Thyroid gland (tissue), 4 donors: ENCODE measurements around the gene GRAMD1B.

Experiments used
- POLR2A ChIP-seq, 2 donors: fragments of 450-650 bp; IDR thresholded peaks; one replicate each; pipeline ENCODE4 v1.6.1; 2017; ENCODE audit warnings: antibody characterized with exemption in 2 of 2, mild to moderate bottlenecking in 2 of 2, moderate library complexity in 1 of 2
- TF ChIP-seq, protein P1 (sequence below), 6 experiments: fragments of 200-600 bp in 3 of 6; fragments of 450-650 bp in 3 of 6; sonication (generic) in 3 of 6; IDR thresholded peaks; one replicate each; pipeline ENCODE4 v1.5.1; 2016 to 2019; ENCODE audit warnings: antibody characterized with exemption in 6 of 6, mild to moderate bottlenecking in 2 of 6, inconsistent platforms in 1 of 6, moderate library complexity in 1 of 6

DNA sequence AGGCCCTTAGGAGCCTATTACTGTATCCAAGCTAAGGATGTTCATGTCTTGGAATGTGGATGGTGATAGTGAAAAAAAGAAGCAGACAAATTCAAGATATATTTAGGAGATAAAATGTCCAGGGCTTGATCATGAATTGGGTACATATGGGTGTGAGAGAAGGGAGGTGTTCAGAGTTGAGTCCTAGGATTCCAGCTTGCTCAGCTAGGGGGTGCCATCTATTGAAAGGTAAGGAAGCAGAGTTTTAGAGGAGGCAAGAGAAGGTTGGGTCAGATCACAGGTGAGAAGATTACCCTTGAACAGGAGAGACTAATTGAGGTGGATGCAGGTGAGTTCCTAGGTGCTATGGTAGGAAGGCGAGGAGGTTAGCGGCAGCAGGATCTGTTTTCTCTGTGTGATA is 60.5 kb downstream of the GRAMD1B start:
- TF ChIP-seq, protein P1, sequence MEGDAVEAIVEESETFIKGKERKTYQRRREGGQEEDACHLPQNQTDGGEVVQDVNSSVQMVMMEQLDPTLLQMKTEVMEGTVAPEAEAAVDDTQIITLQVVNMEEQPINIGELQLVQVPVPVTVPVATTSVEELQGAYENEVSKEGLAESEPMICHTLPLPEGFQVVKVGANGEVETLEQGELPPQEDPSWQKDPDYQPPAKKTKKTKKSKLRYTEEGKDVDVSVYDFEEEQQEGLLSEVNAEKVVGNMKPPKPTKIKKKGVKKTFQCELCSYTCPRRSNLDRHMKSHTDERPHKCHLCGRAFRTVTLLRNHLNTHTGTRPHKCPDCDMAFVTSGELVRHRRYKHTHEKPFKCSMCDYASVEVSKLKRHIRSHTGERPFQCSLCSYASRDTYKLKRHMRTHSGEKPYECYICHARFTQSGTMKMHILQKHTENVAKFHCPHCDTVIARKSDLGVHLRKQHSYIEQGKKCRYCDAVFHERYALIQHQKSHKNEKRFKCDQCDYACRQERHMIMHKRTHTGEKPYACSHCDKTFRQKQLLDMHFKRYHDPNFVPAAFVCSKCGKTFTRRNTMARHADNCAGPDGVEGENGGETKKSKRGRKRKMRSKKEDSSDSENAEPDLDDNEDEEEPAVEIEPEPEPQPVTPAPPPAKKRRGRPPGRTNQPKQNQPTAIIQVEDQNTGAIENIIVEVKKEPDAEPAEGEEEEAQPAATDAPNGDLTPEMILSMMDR (IDR thresholded peaks at IDR 0.05) = no peak
- no peak for TF ChIP-seq POLR2A (IDR thresholded peaks at IDR 0.05)
